ENCODE data around the gene KRT3.

The KRT3 gene

DNA sequence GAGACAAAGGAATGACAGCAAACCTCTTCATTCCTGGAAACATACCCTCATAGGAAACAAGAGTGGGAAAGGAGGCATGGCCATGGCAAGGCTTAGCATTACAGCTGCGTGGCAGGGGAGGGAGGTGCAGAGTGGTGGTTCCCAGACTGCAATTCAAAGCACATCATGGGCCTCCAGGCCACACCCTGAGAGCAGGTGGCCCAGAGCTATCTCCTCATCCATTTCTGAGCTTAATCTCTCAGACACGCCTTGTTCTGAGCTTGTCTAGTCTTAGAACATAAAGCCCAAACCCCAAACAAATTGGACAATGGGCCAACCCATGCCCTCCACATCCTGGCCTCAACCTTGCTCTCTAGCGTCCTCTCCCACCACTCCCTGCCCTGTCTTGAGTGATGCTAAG, 5.9 kb upstream of the KRT3 start:
- TF ChIP-seq, protein P1, sequence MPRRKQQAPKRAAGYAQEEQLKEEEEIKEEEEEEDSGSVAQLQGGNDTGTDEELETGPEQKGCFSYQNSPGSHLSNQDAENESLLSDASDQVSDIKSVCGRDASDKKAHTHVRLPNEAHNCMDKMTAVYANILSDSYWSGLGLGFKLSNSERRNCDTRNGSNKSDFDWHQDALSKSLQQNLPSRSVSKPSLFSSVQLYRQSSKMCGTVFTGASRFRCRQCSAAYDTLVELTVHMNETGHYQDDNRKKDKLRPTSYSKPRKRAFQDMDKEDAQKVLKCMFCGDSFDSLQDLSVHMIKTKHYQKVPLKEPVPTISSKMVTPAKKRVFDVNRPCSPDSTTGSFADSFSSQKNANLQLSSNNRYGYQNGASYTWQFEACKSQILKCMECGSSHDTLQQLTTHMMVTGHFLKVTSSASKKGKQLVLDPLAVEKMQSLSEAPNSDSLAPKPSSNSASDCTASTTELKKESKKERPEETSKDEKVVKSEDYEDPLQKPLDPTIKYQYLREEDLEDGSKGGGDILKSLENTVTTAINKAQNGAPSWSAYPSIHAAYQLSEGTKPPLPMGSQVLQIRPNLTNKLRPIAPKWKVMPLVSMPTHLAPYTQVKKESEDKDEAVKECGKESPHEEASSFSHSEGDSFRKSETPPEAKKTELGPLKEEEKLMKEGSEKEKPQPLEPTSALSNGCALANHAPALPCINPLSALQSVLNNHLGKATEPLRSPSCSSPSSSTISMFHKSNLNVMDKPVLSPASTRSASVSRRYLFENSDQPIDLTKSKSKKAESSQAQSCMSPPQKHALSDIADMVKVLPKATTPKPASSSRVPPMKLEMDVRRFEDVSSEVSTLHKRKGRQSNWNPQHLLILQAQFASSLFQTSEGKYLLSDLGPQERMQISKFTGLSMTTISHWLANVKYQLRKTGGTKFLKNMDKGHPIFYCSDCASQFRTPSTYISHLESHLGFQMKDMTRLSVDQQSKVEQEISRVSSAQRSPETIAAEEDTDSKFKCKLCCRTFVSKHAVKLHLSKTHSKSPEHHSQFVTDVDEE (CRISPR knock-in tag; IDR thresholded peaks at IDR 0.05), result no peak
- no peak for TF ChIP-seq ZNF565 (CRISPR knock-in tag; conservative IDR thresholded peaks at IDR 0.05; ENCODE audit: low read depth)
- TF ChIP-seq, protein P2, sequence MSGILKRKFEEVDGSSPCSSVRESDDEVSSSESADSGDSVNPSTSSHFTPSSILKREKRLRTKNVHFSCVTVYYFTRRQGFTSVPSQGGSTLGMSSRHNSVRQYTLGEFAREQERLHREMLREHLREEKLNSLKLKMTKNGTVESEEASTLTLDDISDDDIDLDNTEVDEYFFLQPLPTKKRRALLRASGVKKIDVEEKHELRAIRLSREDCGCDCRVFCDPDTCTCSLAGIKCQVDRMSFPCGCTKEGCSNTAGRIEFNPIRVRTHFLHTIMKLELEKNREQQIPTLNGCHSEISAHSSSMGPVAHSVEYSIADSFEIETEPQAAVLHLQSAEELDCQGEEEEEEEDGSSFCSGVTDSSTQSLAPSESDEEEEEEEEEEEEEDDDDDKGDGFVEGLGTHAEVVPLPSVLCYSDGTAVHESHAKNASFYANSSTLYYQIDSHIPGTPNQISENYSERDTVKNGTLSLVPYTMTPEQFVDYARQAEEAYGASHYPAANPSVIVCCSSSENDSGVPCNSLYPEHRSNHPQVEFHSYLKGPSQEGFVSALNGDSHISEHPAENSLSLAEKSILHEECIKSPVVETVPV (CRISPR knock-in tag; IDR thresholded peaks at IDR 0.05), result no peak
- no peak for TF ChIP-seq OSR1 (CRISPR knock-in tag; IDR thresholded peaks at IDR 0.05)
- no peak for TF ChIP-seq ISL1 (CRISPR knock-in tag; IDR thresholded peaks at IDR 0.05)
- no peak for TF ChIP-seq TOX (CRISPR knock-in tag; IDR thresholded peaks at IDR 0.05; ENCODE audit: borderline replicate concordance)
- TF ChIP-seq ZNF70 (CRISPR knock-in tag; IDR thresholded peaks at IDR 0.05), result no peak
- TF ChIP-seq ARNTL (CRISPR knock-in tag; IDR thresholded peaks at IDR 0.05; ENCODE audit: borderline replicate concordance, low read depth), result no peak
- TF ChIP-seq SNAI2 (CRISPR knock-in tag; IDR thresholded peaks at IDR 0.05), result no peak
- TF ChIP-seq PPARA (CRISPR knock-in tag; IDR thresholded peaks at IDR 0.05; ENCODE audit: borderline replicate concordance), result no peak
- no peak for TF ChIP-seq GLIS3 (CRISPR knock-in tag; IDR thresholded peaks at IDR 0.05)
- TF ChIP-seq, protein P3, sequence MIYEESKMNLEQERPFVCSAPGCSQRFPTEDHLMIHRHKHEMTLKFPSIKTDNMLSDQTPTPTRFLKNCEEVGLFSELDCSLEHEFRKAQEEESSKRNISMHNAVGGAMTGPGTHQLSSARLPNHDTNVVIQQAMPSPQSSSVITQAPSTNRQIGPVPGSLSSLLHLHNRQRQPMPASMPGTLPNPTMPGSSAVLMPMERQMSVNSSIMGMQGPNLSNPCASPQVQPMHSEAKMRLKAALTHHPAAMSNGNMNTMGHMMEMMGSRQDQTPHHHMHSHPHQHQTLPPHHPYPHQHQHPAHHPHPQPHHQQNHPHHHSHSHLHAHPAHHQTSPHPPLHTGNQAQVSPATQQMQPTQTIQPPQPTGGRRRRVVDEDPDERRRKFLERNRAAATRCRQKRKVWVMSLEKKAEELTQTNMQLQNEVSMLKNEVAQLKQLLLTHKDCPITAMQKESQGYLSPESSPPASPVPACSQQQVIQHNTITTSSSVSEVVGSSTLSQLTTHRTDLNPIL (CRISPR knock-in tag; IDR thresholded peaks at IDR 0.05; ENCODE audit: low read depth), result no peak
- TF ChIP-seq CSDC2 (CRISPR knock-in tag; IDR thresholded peaks at IDR 0.05), result no peak
- TF ChIP-seq ZNF8 (CRISPR knock-in tag; IDR thresholded peaks at IDR 0.05), result no peak
- ATAC-seq, result no peak

DNA sequence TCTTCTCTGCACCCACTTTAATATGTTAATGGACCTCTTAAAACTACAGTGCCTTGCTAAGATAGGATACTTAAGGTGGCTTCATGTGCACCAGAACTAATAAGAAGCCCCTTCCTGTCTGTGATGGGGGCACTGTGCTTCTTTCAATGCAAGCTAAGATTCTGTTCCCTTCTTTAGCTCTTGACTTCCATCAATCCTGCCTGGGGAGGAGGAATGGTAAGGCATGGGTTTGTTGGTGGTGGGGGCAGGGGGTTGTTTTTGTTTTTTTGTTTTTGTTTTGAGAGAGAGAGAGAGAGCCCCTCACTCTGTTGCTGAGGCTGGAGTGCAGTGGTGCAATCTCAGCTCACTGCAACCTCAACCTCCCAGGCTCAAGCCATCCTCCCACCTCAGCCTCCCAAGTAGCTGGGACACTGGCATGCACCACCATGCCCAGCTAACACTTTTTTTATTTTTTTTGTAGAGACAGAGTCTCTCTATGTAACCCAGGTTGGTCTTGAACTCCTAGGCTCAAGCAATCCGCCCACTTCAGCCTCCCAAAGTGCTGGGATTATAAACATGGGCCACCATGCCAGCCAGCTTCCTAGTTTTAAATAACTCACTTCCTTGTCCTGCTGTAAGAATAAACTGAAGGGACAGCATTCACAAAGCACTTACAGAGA, 4.5 kb upstream of the KRT3 start:
- TF ChIP-seq ESRRG (CRISPR knock-in tag; IDR thresholded peaks at IDR 0.05) (no peak), TOX (CRISPR knock-in tag; IDR thresholded peaks at IDR 0.05; ENCODE audit: borderline replicate concordance) (no peak), ZNF70 (CRISPR knock-in tag; IDR thresholded peaks at IDR 0.05) (no peak), BACH2 (CRISPR knock-in tag; IDR thresholded peaks at IDR 0.05; ENCODE audit: borderline replicate concordance) (no peak), OSR1 (CRISPR knock-in tag; IDR thresholded peaks at IDR 0.05) (no peak)
- TF ChIP-seq, protein P2 (CRISPR knock-in tag; IDR thresholded peaks at IDR 0.05), result no peak
- no peak for ATAC-seq

DNA sequence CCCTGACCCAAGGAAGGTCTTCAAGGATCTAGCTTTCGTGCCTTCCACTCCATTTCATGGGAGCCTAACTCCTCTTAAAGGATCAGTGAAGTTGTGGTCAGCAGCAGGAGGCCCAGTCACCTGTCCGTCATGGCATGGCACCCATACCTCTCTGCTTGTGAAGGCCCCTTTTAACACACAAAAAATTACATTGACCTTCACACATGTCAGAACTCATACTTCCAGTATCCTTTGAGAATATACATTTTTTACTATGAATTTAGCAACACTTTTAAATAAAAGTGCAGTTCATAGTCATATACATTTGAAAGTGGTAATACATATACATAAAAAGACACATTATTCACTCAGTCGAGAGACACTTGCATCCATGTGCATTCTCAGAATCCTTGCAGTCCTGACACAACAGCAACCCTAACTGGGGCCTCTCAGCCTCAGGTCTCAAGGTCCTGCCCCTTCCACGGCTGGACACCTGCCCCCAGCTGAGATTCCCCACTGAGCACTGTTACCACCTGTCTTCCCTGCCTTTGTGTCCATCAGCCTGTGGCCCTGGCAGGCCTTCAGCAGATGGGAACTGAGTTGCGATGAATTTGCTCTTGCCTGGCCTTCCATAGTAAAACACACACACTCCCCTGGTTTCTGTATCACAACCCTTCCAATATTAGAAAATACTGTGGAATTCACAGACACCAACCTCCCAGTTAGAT, 3.7 kb upstream of the KRT3 start:
- no peak for ATAC-seq
- TF ChIP-seq, protein P3 (CRISPR knock-in tag; IDR thresholded peaks at IDR 0.05; ENCODE audit: low read depth), result no peak
- TF ChIP-seq, protein P4, sequence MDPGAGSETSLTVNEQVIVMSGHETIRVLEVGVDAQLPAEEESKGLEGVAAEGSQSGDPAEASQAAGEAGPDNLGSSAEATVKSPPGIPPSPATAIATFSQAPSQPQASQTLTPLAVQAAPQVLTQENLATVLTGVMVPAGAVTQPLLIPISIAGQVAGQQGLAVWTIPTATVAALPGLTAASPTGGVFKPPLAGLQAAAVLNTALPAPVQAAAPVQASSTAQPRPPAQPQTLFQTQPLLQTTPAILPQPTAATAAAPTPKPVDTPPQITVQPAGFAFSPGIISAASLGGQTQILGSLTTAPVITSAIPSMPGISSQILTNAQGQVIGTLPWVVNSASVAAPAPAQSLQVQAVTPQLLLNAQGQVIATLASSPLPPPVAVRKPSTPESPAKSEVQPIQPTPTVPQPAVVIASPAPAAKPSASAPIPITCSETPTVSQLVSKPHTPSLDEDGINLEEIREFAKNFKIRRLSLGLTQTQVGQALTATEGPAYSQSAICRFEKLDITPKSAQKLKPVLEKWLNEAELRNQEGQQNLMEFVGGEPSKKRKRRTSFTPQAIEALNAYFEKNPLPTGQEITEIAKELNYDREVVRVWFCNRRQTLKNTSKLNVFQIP (CRISPR knock-in tag; IDR thresholded peaks at IDR 0.05; ENCODE audit: borderline replicate concordance, low read depth), result no peak
- TF ChIP-seq ZNF565 (CRISPR knock-in tag; conservative IDR thresholded peaks at IDR 0.05; ENCODE audit: low read depth) (no peak), ESRRG (CRISPR knock-in tag; IDR thresholded peaks at IDR 0.05) (no peak), ZFP30 (CRISPR knock-in tag; IDR thresholded peaks at IDR 0.05) (no peak), TCF4 (CRISPR knock-in tag; IDR thresholded peaks at IDR 0.05; ENCODE audit: borderline replicate concordance) (no peak)

All from SK-N-SH treated with all-trans-retinoic acid at 6 μM for 48 hours (cell line).